Epithelial cell of proximal tubule (primary cell): ENCODE data around the gene CEP112. TPM values are rescaled to one million over a fixed set of nuclear protein-coding genes. Genes with fewer than 3 reads are reported as not detected.

Experiments
- DNase-seq: peaks from one replicate; pipeline ENCODE4 v3.0.0-alpha.2; 2011; ENCODE audit warnings: low read depth
- H3K4me3 ChIP-seq: 2 replicates; pipeline ENCODE4 v1.5.1; 2011; ENCODE audit warnings: low read depth, mild to moderate bottlenecking, low read length
- total RNA-seq: library from RNA; depleted of rRNA; stranded (reverse); fragments of >200 nt; gene quantifications from 2 replicates; pipeline ENCODE4 v1.2.3, GENCODE V29; 2015
- TF ChIP-seq, protein P1 (sequence below): conservative IDR thresholded peaks from 2 replicates; pipeline ENCODE4 v1.5.1; 2012; ENCODE audit warnings: low read depth, mild to moderate bottlenecking, low read length

Gene CEP112
- total RNA-seq, 1 donor from 2014 or later: 4.7 TPM

GRCh38 chr17:65660078-65660477 lies 531.9 kb downstream of the CEP112 start:
- H3K4me3 ChIP-seq: no peak overlapping the region
- TF ChIP-seq, protein P1, sequence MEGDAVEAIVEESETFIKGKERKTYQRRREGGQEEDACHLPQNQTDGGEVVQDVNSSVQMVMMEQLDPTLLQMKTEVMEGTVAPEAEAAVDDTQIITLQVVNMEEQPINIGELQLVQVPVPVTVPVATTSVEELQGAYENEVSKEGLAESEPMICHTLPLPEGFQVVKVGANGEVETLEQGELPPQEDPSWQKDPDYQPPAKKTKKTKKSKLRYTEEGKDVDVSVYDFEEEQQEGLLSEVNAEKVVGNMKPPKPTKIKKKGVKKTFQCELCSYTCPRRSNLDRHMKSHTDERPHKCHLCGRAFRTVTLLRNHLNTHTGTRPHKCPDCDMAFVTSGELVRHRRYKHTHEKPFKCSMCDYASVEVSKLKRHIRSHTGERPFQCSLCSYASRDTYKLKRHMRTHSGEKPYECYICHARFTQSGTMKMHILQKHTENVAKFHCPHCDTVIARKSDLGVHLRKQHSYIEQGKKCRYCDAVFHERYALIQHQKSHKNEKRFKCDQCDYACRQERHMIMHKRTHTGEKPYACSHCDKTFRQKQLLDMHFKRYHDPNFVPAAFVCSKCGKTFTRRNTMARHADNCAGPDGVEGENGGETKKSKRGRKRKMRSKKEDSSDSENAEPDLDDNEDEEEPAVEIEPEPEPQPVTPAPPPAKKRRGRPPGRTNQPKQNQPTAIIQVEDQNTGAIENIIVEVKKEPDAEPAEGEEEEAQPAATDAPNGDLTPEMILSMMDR: no peak
- DNase-seq: no peak

GRCh38 chr17:65659512-65659911 lies 532.4 kb downstream of the CEP112 start:
- no peak overlapping the region for H3K4me3 ChIP-seq
- TF ChIP-seq, protein P1: no peak
- DNase-seq: no peak

DNA sequence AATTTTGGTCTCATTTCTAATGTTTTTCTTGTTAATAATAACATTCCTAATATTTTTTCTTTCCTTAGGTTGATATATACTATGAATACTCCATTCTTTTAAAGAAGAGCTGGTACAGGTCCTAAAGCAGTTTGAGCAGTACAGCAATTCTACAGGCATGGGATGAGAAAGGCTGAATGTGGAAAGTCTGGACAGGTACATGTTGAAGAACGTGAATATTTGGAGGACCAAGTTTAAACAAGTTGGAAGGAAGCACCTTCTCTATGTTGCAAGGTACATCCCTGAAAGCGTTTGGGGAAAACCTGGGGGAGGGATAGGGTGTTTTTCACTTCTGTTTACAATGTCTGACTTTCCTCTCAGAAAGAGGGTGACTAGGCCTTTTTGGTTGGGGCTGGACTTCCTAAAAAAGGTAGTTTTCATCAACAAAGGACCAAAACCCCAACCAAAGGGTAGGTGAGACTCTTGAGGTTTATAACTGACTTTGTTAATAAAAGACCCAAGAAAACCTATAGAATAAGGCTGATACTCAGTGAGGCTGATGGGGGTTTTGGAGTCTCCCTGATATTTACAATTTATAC lies 534.6 kb downstream of the CEP112 start:
- no peak for DNase-seq
- H3K4me3 ChIP-seq: no peak overlapping the region
- TF ChIP-seq, protein P1: no peak

DNA sequence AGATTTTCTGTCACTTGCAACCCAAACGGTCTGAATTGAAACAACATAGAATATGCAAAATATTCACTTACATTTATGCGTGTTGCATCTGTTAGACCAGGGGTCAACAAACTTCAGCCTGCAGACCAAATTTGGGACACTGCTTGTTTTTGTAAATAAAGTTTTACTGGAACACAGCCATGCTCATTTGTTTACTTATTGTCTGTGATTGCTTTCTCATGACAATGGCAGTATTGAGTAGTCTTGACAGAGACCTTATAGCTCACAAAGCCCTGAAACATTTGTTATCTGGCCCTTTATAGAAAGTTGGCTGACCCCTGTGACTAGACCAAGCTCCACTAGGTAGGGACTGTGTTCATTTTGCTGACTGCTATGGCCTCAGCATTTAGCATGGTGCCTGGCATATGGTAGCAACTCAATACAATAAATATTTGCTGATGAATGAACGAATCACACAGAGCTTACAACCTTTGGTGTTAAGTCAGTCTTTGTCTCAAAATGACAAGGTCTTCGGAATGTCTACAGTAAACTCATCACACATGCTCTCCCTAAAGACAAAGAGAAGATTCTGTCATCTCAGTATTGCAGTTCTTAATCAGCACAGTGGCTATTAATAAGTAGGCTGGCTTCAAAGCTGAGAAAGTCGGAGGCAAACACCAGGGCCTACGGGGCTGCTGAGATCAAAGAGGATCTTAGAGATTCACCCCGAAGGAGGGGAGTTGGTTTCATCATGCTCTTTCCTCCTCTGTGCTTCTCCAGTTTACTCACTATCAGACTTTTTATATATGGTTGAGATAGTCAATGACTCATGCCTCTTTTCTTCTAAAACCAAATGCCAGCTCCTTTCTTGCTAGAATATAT lies 535.3 kb downstream of the CEP112 start:
- H3K4me3 ChIP-seq: no peak overlapping the region
- TF ChIP-seq, protein P1: no peak
- no peak for DNase-seq

GRCh38 chr17:65655706-65656105 lies 536.2 kb downstream of the CEP112 start:
- no peak overlapping the region for H3K4me3 ChIP-seq
- DNase-seq: no peak
- TF ChIP-seq, protein P1: no peak

GRCh38 chr17:65644545-65644944 lies 547.4 kb downstream of the CEP112 start:
- TF ChIP-seq, protein P1: no peak
- DNase-seq: no peak
- H3K4me3 ChIP-seq: no peak overlapping the region
